Measurements from ENCODE around the gene SMARCD2. TPM values are rescaled to one million over a fixed set of nuclear protein-coding genes. Genes with fewer than 3 reads are reported as not detected.

The SMARCD2 gene
- total and polyA plus RNA-seq, 2 of the 13 experiments (the other 11 are each of a cell fraction or from before 2014, with no cell fraction given) = 122 to 150 TPM

GRCh38 chr17:63827002-63827800, 15.3 kb downstream of the SMARCD2 start, which contains the start of the genes FTSJ3 and PSMC5 (continued):
- TF ChIP-seq ARID4A (CRISPR knock-in tag; IDR thresholded peaks at IDR 0.05; ENCODE audit: borderline replicate concordance) = peak; percentile 98
- TF ChIP-seq ZBTB43 (CRISPR knock-in tag; conservative IDR thresholded peaks at IDR 0.05) = peak; percentile 29
- TF ChIP-seq TERF1 (CRISPR knock-in tag; IDR thresholded peaks at IDR 0.05) = no peak
- no peak; the same call in 1 of the 2 replicates for TF ChIP-seq GFI1 (CRISPR knock-in tag; IDR thresholded peaks at IDR 0.05; ENCODE audit: borderline replicate concordance)
- no peak for TF ChIP-seq HNRNPUL1 (IDR thresholded peaks at IDR 0.05; ENCODE audit: low read depth, low read length)
- TF ChIP-seq ETV5 (CRISPR knock-in tag; IDR thresholded peaks at IDR 0.05; ENCODE audit: borderline replicate concordance) = peak; percentile 94
- TF ChIP-seq HNRNPL (IDR thresholded peaks at IDR 0.05; ENCODE audit: low read depth, low read length) = 0 out of 2 replicates have a peak, but pooled peaks have one; percentile 13
- TF ChIP-seq ZNF564 (CRISPR knock-in tag; IDR thresholded peaks at IDR 0.05) = peak; percentile 33; the same call in 1 of the 2 replicates
- peak; percentile 29; the same call in 1 of the 2 replicates for TF ChIP-seq ZBTB26 (CRISPR knock-in tag; IDR thresholded peaks at IDR 0.05; ENCODE audit: borderline replicate concordance)
- TF ChIP-seq ZNF17 (CRISPR knock-in tag; IDR thresholded peaks at IDR 0.05) = no peak
- peak; percentile 80; the same call in 1 of the 2 replicates for TF ChIP-seq ELF4 (CRISPR knock-in tag; IDR thresholded peaks at IDR 0.05; ENCODE audit: borderline replicate concordance)
- TF ChIP-seq ZNF124 (CRISPR knock-in tag; IDR thresholded peaks at IDR 0.05) = peak; percentile 85
- TF ChIP-seq KLF6 (CRISPR knock-in tag; IDR thresholded peaks at IDR 0.05) = peak; percentile 74
- no peak; the same call in 1 of the 2 replicates for TF ChIP-seq JUNB (CRISPR knock-in tag; IDR thresholded peaks at IDR 0.05; ENCODE audit: borderline replicate concordance)
- no peak for TF ChIP-seq ZSCAN31 (CRISPR knock-in tag; IDR thresholded peaks at IDR 0.05; ENCODE audit: low read depth)
- 0 out of 2 replicates have a peak, but pooled peaks have one; percentile 17 for TF ChIP-seq ZFP37 (CRISPR knock-in tag; IDR thresholded peaks at IDR 0.05; ENCODE audit: borderline replicate concordance)
- TF ChIP-seq ZNF839 (CRISPR knock-in tag; IDR thresholded peaks at IDR 0.05; ENCODE audit: borderline replicate concordance) = no peak
- peak; percentile 45; the same call in 1 of the 2 replicates for TF ChIP-seq IRF1 (CRISPR knock-in tag; IDR thresholded peaks at IDR 0.05; ENCODE audit: low read depth)
- peak; percentile 57; the same call in 1 of the 2 replicates for TF ChIP-seq ZSCAN9 (CRISPR knock-in tag; IDR thresholded peaks at IDR 0.05; ENCODE audit: borderline replicate concordance)
